RWPE1 (cell line): ENCODE results near the gene METTL9.
"Not testable (repeated sequence)": the region's sequence is repeated elsewhere in the genome, so short reads cannot be mapped to it uniquely, and the experiment has no call there.

Experiments used
- CTCF ChIA-PET: fragments of 350-600 bp; sonication (Branson Sonifier 250); formaldehyde crosslinking; extraction: SDS; loops from one replicate; lab custom pipeline; 2021; lab: Yijun Ruan, JAX
- POLR2A ChIA-PET: fragments of 400-600 bp; formaldehyde crosslinking; extraction: SDS; loops from one replicate; lab custom pipeline; 2020; ENCODE audit warnings: antibody characterized with exemption; ENCODE audit not compliant: low non-redundant PET; lab: Yijun Ruan, JAX
- DNase-seq: peaks from one replicate; pipeline ENCODE4 v3.0.0; 2012; ENCODE audit warnings: low spot score
- H3K27ac ChIP-seq: fragments of 450-650 bp; 2 replicates; pipeline ENCODE4 v1.5.1; 2017
- CTCF ChIP-seq: fragments of 450-650 bp; conservative IDR thresholded peaks from 2 replicates; pipeline ENCODE4 v1.5.1; 2017; ENCODE audit warnings: low read depth, mild to moderate bottlenecking

Gene METTL9

GRCh38 chr16:21560462-21560861 is 38.9 kb upstream of the METTL9 start:
- H3K27ac ChIP-seq: no peak overlapping the region
- no peak for DNase-seq
- TF ChIP-seq CTCF: no peak
- POLR2A ChIA-PET: no interaction called here
- CTCF ChIA-PET: no interaction called here

- ChIA-PET CTCF (no interaction called here), POLR2A (interaction anchor here (0.6 kb wide), 1 partner anchor 77 kb away, joined by 5 read pairs; no protein-coding TSS in a partner anchor)
- DNase-seq: no peak
- no peak for TF ChIP-seq CTCF
- H3K27ac ChIP-seq: no peak overlapping the region
Observed at GRCh38 chr16:21563676-21564075, 35.7 kb upstream of the METTL9 start.

DNA sequence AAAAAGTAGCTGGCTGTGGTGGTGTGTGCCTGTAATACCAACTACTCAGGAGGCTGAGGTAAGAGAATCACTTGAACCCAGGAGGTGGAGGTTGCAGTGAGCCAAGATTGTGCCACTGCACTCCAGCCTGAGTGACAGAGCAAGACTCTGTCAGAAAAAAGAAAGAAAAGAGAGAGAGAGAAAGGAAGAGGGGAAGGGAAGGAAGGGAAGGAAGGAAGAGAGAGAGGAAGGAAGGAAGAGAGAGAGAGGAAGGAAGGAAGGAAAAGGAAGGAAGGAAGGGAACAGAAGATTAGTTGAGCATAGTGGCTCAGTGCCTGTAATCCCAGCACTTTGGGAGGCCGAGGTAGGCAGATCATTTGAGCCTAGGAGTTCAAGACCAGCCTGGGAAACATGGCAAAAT is 35.0 kb upstream of the METTL9 start:
- CTCF ChIA-PET: not testable (repeated sequence)

GRCh38 chr16:21565507-21565860 is 33.9 kb upstream of the METTL9 start:
- no peak for TF ChIP-seq CTCF
- ChIA-PET POLR2A (no interaction called here), CTCF (interaction anchor here (0.6 kb wide), 1 partner anchor 534 kb away, joined by 6 read pairs; no protein-coding TSS in a partner anchor)
- H3K27ac ChIP-seq: no peak overlapping the region
- no peak for DNase-seq

More for the DNA sequence above, 35.0 kb upstream of the METTL9 start:
- POLR2A ChIA-PET, H3K27ac ChIP-seq, DNase-seq: not testable (repeated sequence)

DNA sequence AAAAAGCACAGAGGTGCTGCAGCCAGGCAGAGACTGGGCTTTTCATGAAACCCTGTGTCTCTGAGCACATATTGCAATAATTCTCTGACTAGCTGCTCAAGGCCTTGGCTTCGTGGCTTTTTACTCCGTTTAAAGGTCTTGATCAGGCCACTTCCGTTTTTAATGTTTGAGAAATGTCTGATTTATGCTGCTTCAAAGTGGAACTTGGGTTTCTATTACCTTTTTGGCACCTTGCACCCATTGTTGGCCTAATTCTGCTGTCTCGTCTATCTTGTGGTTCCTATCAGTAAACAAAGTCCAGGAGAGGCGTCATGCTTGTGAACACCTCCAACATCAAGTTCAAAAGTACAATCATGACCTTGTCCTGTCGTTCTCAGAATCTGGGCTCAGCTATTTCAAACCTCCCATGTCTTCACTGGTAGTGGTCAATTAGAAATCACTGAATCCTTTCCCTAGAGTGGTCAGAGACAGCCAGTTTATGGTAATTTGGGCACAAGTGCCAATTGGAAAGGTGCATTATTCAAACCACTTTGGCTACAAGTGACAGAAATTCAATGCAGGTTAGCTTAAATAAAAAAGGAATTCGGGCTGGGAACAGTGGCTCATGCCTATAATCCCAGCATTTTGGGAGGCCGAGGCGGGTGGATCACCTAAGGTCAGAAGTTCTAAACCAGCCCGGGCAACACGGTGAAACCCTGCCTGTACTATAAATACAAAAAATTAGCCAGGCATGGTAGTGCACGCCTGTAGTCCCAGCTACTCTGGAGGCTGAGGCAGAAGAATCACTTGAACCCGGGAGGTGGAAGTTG is 33.3 kb upstream of the METTL9 start:
- CTCF ChIA-PET: no interaction called here
- no peak for DNase-seq
- POLR2A ChIA-PET: no interaction called here
- TF ChIP-seq CTCF: no peak
- no peak overlapping the region for H3K27ac ChIP-seq

DNA sequence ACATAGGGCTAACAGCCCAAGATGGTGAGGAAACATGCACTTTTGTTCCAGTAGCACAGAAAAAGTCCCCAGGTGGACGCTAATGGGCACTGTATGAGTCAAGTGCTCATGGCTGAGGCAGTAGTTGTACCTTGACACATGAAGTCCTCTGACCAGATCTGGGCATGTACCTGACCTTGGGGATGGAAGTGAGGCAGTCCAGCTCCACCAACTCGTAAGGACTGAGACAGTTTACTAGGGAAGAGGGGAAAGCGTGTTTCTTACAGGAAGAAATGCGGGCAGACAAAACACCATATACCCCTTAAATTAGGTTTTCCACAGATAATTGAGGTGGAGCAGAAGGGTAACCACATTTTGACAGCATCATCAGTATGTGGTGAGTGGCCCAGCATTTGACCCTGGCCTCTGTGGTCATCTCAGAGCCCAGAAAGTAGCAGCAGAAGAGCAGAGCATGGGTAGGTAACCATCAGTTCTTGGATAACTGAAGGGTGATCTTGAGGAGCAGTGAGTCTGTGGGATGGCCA is 32.4 kb upstream of the METTL9 start:
- POLR2A ChIA-PET: interaction anchor here (0.6 kb wide), 1 partner anchor 1065 kb away, joined by 4 read pairs; no protein-coding TSS in a partner anchor
- no peak for DNase-seq
- no peak overlapping the region for H3K27ac ChIP-seq
- TF ChIP-seq CTCF: no peak
- CTCF ChIA-PET: no interaction called here

- H3K27ac ChIP-seq, CTCF ChIA-PET, DNase-seq: not testable (repeated sequence)
- POLR2A ChIA-PET: interaction anchor here (0.6 kb wide), 1 partner anchor 1065 kb away, joined by 4 read pairs; no protein-coding TSS in a partner anchor
Observed at GRCh38 chr16:21567496-21567895, 31.9 kb upstream of the METTL9 start.
